Limb (tissue), 2 donors: ENCODE results near the gene TNS3.
"Not testable (repeated sequence)": the region's sequence is repeated elsewhere in the genome, so short reads cannot be mapped to it uniquely, and the experiment has no call there.

Source experiments
- DNase-seq, 2 donors: peaks; one replicate each; pipeline ENCODE4 v3.0.0-alpha.2; 2016; ENCODE audit errors: extremely low spot score in 2 of 2

Gene TNS3

GRCh38 chr7:47603514-47604255 is 21.8 kb upstream of the TNS3 start:
- DNase-seq, result not testable (repeated sequence)

GRCh38 chr7:47602272-47603004 is 20.5 kb upstream of the TNS3 start:
- no peak for DNase-seq

- DNase-seq, result no peak
Measured at GRCh38 chr7:47601881-47602249, 20.0 kb upstream of the TNS3 start.

- DNase-seq, result no peak
Measured at GRCh38 chr7:47601119-47601880, 19.4 kb upstream of the TNS3 start.

GRCh38 chr7:47600199-47601118 is 18.5 kb upstream of the TNS3 start:
- no peak for DNase-seq

GRCh38 chr7:47597379-47597778 is 15.5 kb upstream of the TNS3 start:
- DNase-seq, result no peak

- no peak for DNase-seq
Measured at GRCh38 chr7:47596502-47597202, 14.7 kb upstream of the TNS3 start.

GRCh38 chr7:47594406-47594805 is 12.5 kb upstream of the TNS3 start:
- DNase-seq, result no peak

GRCh38 chr7:47591655-47592572 is 10.0 kb upstream of the TNS3 start:
- no peak for DNase-seq

GRCh38 chr7:47591089-47591654 is 9.3 kb upstream of the TNS3 start:
- no peak for DNase-seq

GRCh38 chr7:47590215-47590614 is 8.3 kb upstream of the TNS3 start:
- DNase-seq, result not testable (repeated sequence)

- no peak for DNase-seq
Measured at GRCh38 chr7:47588704-47589225, 6.9 kb upstream of the TNS3 start.

GRCh38 chr7:47587976-47588375 is 6.1 kb upstream of the TNS3 start:
- no peak for DNase-seq

GRCh38 chr7:47587351-47587750 is 5.4 kb upstream of the TNS3 start:
- no peak for DNase-seq

- no peak for DNase-seq
Measured at GRCh38 chr7:47586925-47587324, 5.0 kb upstream of the TNS3 start.

- not testable (repeated sequence) for DNase-seq
Measured at GRCh38 chr7:47586161-47586670, 4.3 kb upstream of the TNS3 start.

- DNase-seq, result no peak
Measured at GRCh38 chr7:47584536-47584895, 2.6 kb upstream of the TNS3 start.

GRCh38 chr7:47583739-47584535 is 2.0 kb upstream of the TNS3 start:
- DNase-seq, result no peak
